Brain microvascular endothelial cell (primary cell): Measurements from ENCODE around the gene TUBB6.

Experiments used
- DNase-seq: peaks from one replicate; pipeline ENCODE4 v3.0.0-alpha.2; 2020
- H3K27ac ChIP-seq: fragments of 250-450 bp; sonication (Bioruptor Pico); 2 replicates; pipeline ENCODE4 v1.5.1; 2020; ENCODE audit warnings: mild to moderate bottlenecking, moderate library complexity
- H3K27me3 ChIP-seq: fragments of 250-450 bp; sonication (Bioruptor Pico); replicated peaks from 2 replicates; pipeline ENCODE4 v1.5.1; 2020; ENCODE audit warnings: mild to moderate bottlenecking
- H3K36me3 ChIP-seq: fragments of 250-450 bp; sonication (Bioruptor Pico); replicated peaks from 2 replicates; pipeline ENCODE4 v1.5.1; 2020; ENCODE audit warnings: mild to moderate bottlenecking
- H3K4me3 ChIP-seq: 2 replicates; pipeline ENCODE4 v1.5.1; 2011; ENCODE audit warnings: low read depth, mild to moderate bottlenecking, control low read depth, low read length, moderate library complexity
- in situ Hi-C: cut with HindIII; loops from 2 replicates; pipeline ENCODE4 v1.10.0; 2017; ENCODE audit warnings: low sequenced_read_pairs, low pct_ligation_motif_present
- TF ChIP-seq, protein P1 (sequence below): IDR thresholded peaks from 2 replicates; pipeline ENCODE4 v1.5.1; 2011; ENCODE audit warnings: low read depth, mild to moderate bottlenecking, moderate library complexity, low read length, control low read depth, inconsistent platforms; ENCODE audit errors: missing control alignments

Gene TUBB6

DNA sequence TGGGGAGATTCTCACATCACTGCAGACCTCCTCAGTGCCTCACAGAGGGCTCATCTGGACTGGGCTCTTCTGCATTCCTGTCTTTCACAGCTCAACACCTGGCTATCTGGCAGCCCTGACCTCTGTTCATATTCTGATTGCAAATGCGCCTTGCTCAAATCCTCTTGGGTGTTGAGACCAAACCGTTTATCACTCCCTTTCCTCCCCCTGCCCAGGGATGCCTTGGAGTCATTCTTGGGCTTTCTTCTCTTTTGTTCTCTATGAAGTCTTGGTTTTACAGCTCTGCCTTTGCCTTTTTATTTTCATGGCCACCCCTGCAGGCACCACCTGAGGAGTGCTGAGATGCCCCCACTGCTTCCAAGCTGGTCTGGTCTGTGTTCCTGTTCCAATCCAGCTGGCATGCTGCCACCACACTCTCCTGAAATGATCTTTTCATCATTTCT, 26.3 kb downstream of the TUBB6 start:
- no peak overlapping the region for H3K4me3 ChIP-seq
- H3K27me3 ChIP-seq = no peaks in the 10 kb centered on the region
- in situ Hi-C loops = no loop called here
- no peak overlapping the region for H3K27ac ChIP-seq
- TF ChIP-seq, protein P1, sequence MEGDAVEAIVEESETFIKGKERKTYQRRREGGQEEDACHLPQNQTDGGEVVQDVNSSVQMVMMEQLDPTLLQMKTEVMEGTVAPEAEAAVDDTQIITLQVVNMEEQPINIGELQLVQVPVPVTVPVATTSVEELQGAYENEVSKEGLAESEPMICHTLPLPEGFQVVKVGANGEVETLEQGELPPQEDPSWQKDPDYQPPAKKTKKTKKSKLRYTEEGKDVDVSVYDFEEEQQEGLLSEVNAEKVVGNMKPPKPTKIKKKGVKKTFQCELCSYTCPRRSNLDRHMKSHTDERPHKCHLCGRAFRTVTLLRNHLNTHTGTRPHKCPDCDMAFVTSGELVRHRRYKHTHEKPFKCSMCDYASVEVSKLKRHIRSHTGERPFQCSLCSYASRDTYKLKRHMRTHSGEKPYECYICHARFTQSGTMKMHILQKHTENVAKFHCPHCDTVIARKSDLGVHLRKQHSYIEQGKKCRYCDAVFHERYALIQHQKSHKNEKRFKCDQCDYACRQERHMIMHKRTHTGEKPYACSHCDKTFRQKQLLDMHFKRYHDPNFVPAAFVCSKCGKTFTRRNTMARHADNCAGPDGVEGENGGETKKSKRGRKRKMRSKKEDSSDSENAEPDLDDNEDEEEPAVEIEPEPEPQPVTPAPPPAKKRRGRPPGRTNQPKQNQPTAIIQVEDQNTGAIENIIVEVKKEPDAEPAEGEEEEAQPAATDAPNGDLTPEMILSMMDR = no peak
- no peak for DNase-seq
- peaks cover 32% of the 10 kb centered on the region for H3K36me3 ChIP-seq

DNA sequence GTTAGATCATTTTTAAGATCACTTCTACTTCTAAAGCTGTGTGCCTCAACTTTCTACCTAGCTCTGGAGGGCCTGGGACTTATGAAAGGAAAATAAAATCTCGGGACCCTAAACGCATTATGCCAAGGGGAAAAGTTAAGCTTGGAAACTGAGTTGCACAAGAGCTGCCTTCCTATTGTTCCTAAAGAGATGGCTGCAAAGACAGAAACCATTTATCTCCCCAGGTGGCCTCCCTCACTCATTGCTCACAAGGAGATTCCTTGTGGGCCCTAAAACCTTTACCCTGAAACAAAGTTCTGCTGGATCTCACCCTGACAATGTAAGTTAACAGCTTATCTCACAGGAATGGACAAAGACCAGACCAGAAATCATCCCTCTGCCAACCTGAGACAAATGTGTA, 26.8 kb downstream of the TUBB6 start:
- H3K4me3 ChIP-seq = no peak overlapping the region
- TF ChIP-seq, protein P1 = no peak
- H3K27ac ChIP-seq = no peak overlapping the region
- in situ Hi-C loops = no loop called here
- H3K27me3 ChIP-seq = no peaks in the 10 kb centered on the region
- peaks cover 30% of the 10 kb centered on the region for H3K36me3 ChIP-seq
- DNase-seq = no peak

DNA sequence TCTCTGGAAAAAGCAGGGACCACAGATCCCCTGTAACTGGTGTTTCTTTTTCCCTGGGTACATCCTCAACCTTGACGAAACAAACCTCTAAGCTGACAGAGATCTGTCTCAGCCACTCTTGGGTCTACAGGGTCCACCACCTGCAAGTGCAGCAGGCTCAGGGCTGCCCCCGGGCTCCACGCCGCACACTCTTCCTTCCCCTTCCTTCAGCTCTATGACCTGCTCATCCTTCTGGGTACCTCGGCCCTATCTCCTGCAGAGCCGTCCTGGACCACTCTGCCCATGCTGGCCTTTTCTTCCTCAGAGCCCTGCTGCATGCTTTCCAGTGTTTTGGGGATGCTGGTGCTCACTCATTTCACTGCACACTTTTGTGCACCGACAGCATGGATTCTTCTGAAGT, 27.5 kb downstream of the TUBB6 start:
- TF ChIP-seq, protein P1 = no peak

DNA sequence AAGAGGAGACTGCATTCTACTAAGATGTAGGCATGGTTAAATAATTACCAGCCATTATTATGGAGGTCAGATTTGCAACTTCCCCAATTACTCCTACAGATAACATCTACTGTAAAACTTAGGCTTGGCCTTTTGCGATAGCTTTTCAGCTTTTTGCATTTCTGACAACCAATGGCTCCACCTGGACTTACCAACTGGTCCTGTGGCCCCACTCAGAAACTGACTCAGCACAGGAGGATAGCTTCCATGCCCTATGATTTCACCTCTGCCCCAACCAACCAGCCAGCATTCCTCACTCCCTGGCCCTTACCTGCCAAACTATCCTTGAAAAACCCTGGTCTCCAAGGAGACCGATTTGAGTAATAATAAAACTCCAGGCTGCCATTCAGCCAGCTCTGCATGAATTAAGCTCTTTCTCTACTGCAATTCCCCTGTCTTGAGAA, 28.2 kb downstream of the TUBB6 start:
- TF ChIP-seq, protein P1 = no peak
- H3K36me3 ChIP-seq = peaks cover 32% of the 10 kb centered on the region
- no peak overlapping the region for H3K4me3 ChIP-seq
- DNase-seq = no peak
- H3K27me3 ChIP-seq = no peaks in the 10 kb centered on the region
- in situ Hi-C loops = no loop called here
- H3K27ac ChIP-seq = no peak overlapping the region

More for the DNA sequence above, 27.5 kb downstream of the TUBB6 start:
- Histone ChIP-seq H3K27me3 (no peaks in the 10 kb centered on the region), H3K27ac (no peak overlapping the region), H3K36me3 (peaks cover 29% of the 10 kb centered on the region), H3K4me3 (no peak overlapping the region)
- DNase-seq = no peak
- in situ Hi-C loops = no loop called here

- no peak overlapping the region for H3K27ac ChIP-seq
- H3K27me3 ChIP-seq = no peaks in the 10 kb centered on the region
- in situ Hi-C loops = no loop called here
- TF ChIP-seq, protein P1 = no peak
- H3K36me3 ChIP-seq = peaks cover 35% of the 10 kb centered on the region
- DNase-seq = peak; percentile 66
- no peak overlapping the region for H3K4me3 ChIP-seq
Measured at GRCh38 chr18:12336887-12337286, 28.8 kb downstream of the TUBB6 start.

DNA sequence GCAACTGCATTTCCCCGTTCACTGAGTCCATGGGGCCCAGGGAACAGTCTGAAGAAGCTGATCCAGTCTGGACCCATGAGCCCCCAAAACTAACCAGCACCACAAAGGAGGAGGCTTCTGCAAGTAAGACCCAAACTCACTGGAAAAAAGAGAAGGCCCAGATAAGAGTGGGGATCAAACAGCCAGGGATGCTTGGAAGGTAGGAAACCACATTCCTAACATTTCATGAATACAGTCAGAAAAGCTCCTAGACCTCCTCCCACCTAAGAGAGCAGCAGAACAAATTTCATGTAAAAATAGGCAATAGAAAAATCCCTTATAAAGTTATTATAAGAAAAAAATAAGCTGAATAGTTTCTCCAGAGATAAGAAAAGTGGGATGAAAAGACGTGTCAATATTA, 30.3 kb downstream of the TUBB6 start:
- Histone ChIP-seq H3K36me3 (peaks cover 46% of the 10 kb centered on the region), H3K27me3 (no peaks in the 10 kb centered on the region), H3K27ac (no peak overlapping the region), H3K4me3 (no peak overlapping the region)
- no peak for DNase-seq
- in situ Hi-C loops = no loop called here
- TF ChIP-seq, protein P1 = no peak
